ENCODE data around the gene MAPK4.

- TF ChIP-seq, protein P1, sequence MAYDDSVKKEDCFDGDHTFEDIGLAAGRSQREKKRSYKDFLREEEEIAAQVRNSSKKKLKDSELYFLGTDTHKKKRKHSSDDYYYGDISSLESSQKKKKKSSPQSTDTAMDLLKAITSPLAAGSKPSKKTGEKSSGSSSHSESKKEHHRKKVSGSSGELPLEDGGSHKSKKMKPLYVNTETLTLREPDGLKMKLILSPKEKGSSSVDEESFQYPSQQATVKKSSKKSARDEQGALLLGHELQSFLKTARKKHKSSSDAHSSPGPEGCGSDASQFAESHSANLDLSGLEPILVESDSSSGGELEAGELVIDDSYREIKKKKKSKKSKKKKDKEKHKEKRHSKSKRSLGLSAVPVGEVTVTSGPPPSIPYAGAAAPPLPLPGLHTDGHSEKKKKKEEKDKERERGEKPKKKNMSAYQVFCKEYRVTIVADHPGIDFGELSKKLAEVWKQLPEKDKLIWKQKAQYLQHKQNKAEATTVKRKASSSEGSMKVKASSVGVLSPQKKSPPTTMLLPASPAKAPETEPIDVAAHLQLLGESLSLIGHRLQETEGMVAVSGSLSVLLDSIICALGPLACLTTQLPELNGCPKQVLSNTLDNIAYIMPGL (CRISPR knock-in tag; IDR thresholded peaks at IDR 0.05): no peak
- TF ChIP-seq, protein P2, sequence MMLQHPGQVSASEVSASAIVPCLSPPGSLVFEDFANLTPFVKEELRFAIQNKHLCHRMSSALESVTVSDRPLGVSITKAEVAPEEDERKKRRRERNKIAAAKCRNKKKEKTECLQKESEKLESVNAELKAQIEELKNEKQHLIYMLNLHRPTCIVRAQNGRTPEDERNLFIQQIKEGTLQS (CRISPR knock-in tag; conservative IDR thresholded peaks at IDR 0.05): no peak
- TF ChIP-seq CTCF (IDR thresholded peaks at IDR 0.05) (no peak), NFE2L1 (CRISPR knock-in tag; IDR thresholded peaks at IDR 0.05) (no peak), CREB1 (CRISPR knock-in tag; IDR thresholded peaks at IDR 0.05) (no peak), NR3C1 (CRISPR knock-in tag; conservative IDR thresholded peaks at IDR 0.05; ENCODE audit: low read depth) (no peak), USF2 (CRISPR knock-in tag; IDR thresholded peaks at IDR 0.05) (no peak), NR2C2 (CRISPR knock-in tag; IDR thresholded peaks at IDR 0.05) (no peak), ETV6 (CRISPR knock-in tag; IDR thresholded peaks at IDR 0.05) (no peak), MYBL2 (CRISPR knock-in tag; IDR thresholded peaks at IDR 0.05) (no peak)
- TF ChIP-seq, protein P3, sequence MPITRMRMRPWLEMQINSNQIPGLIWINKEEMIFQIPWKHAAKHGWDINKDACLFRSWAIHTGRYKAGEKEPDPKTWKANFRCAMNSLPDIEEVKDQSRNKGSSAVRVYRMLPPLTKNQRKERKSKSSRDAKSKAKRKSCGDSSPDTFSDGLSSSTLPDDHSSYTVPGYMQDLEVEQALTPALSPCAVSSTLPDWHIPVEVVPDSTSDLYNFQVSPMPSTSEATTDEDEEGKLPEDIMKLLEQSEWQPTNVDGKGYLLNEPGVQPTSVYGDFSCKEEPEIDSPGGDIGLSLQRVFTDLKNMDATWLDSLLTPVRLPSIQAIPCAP (CRISPR knock-in tag; IDR thresholded peaks at IDR 0.05): no peak
- TF ChIP-seq, protein P4, sequence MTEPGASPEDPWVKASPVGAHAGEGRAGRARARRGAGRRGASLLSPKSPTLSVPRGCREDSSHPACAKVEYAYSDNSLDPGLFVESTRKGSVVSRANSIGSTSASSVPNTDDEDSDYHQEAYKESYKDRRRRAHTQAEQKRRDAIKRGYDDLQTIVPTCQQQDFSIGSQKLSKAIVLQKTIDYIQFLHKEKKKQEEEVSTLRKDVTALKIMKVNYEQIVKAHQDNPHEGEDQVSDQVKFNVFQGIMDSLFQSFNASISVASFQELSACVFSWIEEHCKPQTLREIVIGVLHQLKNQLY (CRISPR knock-in tag; IDR thresholded peaks at IDR 0.05): no peak
- TF ChIP-seq, protein P5, sequence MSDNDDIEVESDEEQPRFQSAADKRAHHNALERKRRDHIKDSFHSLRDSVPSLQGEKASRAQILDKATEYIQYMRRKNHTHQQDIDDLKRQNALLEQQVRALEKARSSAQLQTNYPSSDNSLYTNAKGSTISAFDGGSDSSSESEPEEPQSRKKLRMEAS (CRISPR knock-in tag; IDR thresholded peaks at IDR 0.05): no peak
Observed at GRCh38 chr18:50711386-50711785, 151.5 kb downstream of the MAPK4 start.
